ENCODE results near the gene PLEKHO1.

PLEKHO1 gene

GRCh38 chr1:150155413-150156071, 5.8 kb downstream of the PLEKHO1 start:
- DNase-seq (ENCODE audit: low read depth), result no peak
- TF ChIP-seq CTCF (IDR thresholded peaks at IDR 0.05; ENCODE audit: low read depth, low read length, missing control alignments), result no peak
- H3K4me3 ChIP-seq (ENCODE audit: low read depth, low read length), result no peak overlapping the region

GRCh38 chr1:150156868-150157603, 7.3 kb downstream of the PLEKHO1 start:
- no peak overlapping the region for H3K4me3 ChIP-seq (ENCODE audit: low read depth, low read length)
- no peak for DNase-seq (ENCODE audit: low read depth)
- TF ChIP-seq CTCF (IDR thresholded peaks at IDR 0.05; ENCODE audit: low read depth, low read length, missing control alignments), result no peak

- no peak for TF ChIP-seq CTCF (IDR thresholded peaks at IDR 0.05; ENCODE audit: low read depth, low read length, missing control alignments)
- DNase-seq (ENCODE audit: low read depth), result no peak
- peak overlapping the region; percentile 15 for H3K4me3 ChIP-seq (ENCODE audit: low read depth, low read length)
Measured at GRCh38 chr1:150159550-150159949, 9.8 kb downstream of the PLEKHO1 start.

- H3K4me3 ChIP-seq (ENCODE audit: low read depth, low read length), result peak overlapping the region; percentile 54
- DNase-seq (ENCODE audit: low read depth), result no peak
- no peak for TF ChIP-seq CTCF (IDR thresholded peaks at IDR 0.05; ENCODE audit: low read depth, low read length, missing control alignments)
Measured at GRCh38 chr1:150160964-150161621, 11.4 kb downstream of the PLEKHO1 start.

- no peak for DNase-seq (ENCODE audit: low read depth)
- peak overlapping the region; percentile 25; the same call in 1 of the 2 replicates for H3K4me3 ChIP-seq (ENCODE audit: low read depth, low read length)
- peak; percentile 30 for TF ChIP-seq CTCF (IDR thresholded peaks at IDR 0.05; ENCODE audit: low read depth, low read length, missing control alignments)
Measured at GRCh38 chr1:150161747-150162581, 12.2 kb downstream of the PLEKHO1 start.

GRCh38 chr1:150162582-150162861, 12.8 kb downstream of the PLEKHO1 start:
- DNase-seq (ENCODE audit: low read depth), result no peak
- peak overlapping the region; percentile 25; the same call in 1 of the 2 replicates for H3K4me3 ChIP-seq (ENCODE audit: low read depth, low read length)
- no peak for TF ChIP-seq CTCF (IDR thresholded peaks at IDR 0.05; ENCODE audit: low read depth, low read length, missing control alignments)

Data from GM12864 (cell line).